SK-N-SH (cell line): ENCODE results near the gene RASAL2. TPM values are rescaled to one million over a fixed set of nuclear protein-coding genes. Genes with fewer than 3 reads are reported as not detected.
A peak's percentile ranks its signal among the peaks of the same experiment; 100 is the strongest.

Source experiments
- CTCF ChIA-PET: fragments of 300-600, 350-600 bp; formaldehyde crosslinking; extraction: SDS; loops from one replicate; lab custom pipeline; 2021; lab: Yijun Ruan, JAX
- POLR2A ChIA-PET: fragments of 350-600 bp; sonication (Branson Sonifier 250); formaldehyde crosslinking; extraction: SDS; loops from one replicate; lab custom pipeline; 2020; ENCODE audit warnings: antibody characterized with exemption, inconsistent platforms; lab: Yijun Ruan, JAX
- DNase-seq: peaks from one replicate; pipeline ENCODE4 v3.0.0; 2012
- H2AFZ ChIP-seq: fragments of 200-600 bp; sonication (generic); 2 replicates; pipeline ENCODE4 v1.8.1; 2016; ENCODE audit warnings: antibody characterized with exemption, mild to moderate bottlenecking, low read depth
- H3F3A ChIP-seq: fragments of 200-600 bp; sonication (generic); replicated peaks from 2 replicates; pipeline ENCODE3; 2016; ENCODE audit warnings: antibody characterized with exemption, mild to moderate bottlenecking; ENCODE audit not compliant: insufficient read depth
- H3K27ac ChIP-seq, 2 experiments: fragments of 200-500 bp in 1 of 2; fragments of 200-600 bp in 1 of 2; sonication (Bioruptor generic) in 1 of 2; sonication (generic), shearing (Covaris generic) in 1 of 2; 2 replicates each; pipeline versions ENCODE4 v1.5.1 to v1.6.1; 2014 to 2016; ENCODE audit warnings: low read depth in 2 of 2, inconsistent platforms in 1 of 2, low read length in 1 of 2, mild to moderate bottlenecking in 1 of 2, mixed read lengths in 1 of 2
- H3K27me3 ChIP-seq: fragments of 200-600 bp; sonication (generic), shearing (Covaris generic); 2 replicates; pipeline ENCODE4 v1.6.1; 2016; ENCODE audit warnings: mixed run types; ENCODE audit not compliant: insufficient read depth
- H3K36me3 ChIP-seq, 2 experiments: fragments of 200-500 bp in 1 of 2; fragments of 200-600 bp in 1 of 2; sonication (Bioruptor generic) in 1 of 2; sonication (generic) in 1 of 2; replicated peaks in 1 of 2; 2 replicates each; pipeline versions ENCODE3 to v1.5.1; 2014 to 2016; ENCODE audit warnings: low read length in 1 of 2, mild to moderate bottlenecking in 1 of 2; ENCODE audit not compliant: insufficient read depth in 2 of 2, control insufficient read depth in 1 of 2
- H3K4me1 ChIP-seq, 2 experiments: fragments of 200-500 bp in 1 of 2; fragments of 200-600 bp in 1 of 2; sonication (Bioruptor generic) in 1 of 2; sonication (generic), shearing (Covaris generic) in 1 of 2; 2 replicates each; pipeline versions ENCODE4 v1.5.1 to v1.6.1; 2014 to 2016; ENCODE audit warnings: low read depth in 1 of 2, low read length in 1 of 2, mixed run types in 1 of 2; ENCODE audit not compliant: insufficient read depth in 2 of 2, control insufficient read depth in 1 of 2
- H3K4me2 ChIP-seq: fragments of 200-600 bp; sonication (generic), shearing (Covaris generic); 2 replicates; pipeline ENCODE4 v1.6.1; 2017; ENCODE audit warnings: mixed run types
- H3K4me3 ChIP-seq, 2 experiments: fragments of 200-500 bp in 1 of 2; fragments of 200-600 bp in 1 of 2; sonication (Bioruptor generic) in 1 of 2; sonication (generic), shearing (Covaris generic) in 1 of 2; 2 replicates each; pipeline versions ENCODE4 v1.5.1 to v1.8.1; 2014 to 2016; ENCODE audit warnings: low read depth in 2 of 2, inconsistent platforms in 1 of 2, low read length in 1 of 2, mild to moderate bottlenecking in 1 of 2, mixed read lengths in 1 of 2, moderate library complexity in 1 of 2
- H3K79me2 ChIP-seq: fragments of 200-600 bp; sonication (generic); 2 replicates; pipeline ENCODE4 v1.8.1; 2017; ENCODE audit warnings: mild to moderate bottlenecking; ENCODE audit not compliant: insufficient read depth
- H3K9ac ChIP-seq: fragments of 200-600 bp; sonication (generic); 2 replicates; pipeline ENCODE4 v1.6.1; 2017; ENCODE audit warnings: mixed run types
- H3K9me2 ChIP-seq: fragments of 200-600 bp; sonication (generic); 2 replicates; pipeline ENCODE4 v1.6.1; 2017; ENCODE audit warnings: mixed run types
- H3K9me3 ChIP-seq: fragments of 200-600 bp; sonication (generic); 2 replicates; pipeline ENCODE4 v1.6.1; 2017; ENCODE audit warnings: mixed run types, mild to moderate bottlenecking, moderate library complexity
- H4K20me1 ChIP-seq: fragments of 200-600 bp; sonication (generic); 2 replicates; pipeline ENCODE4 v1.6.1; 2017; ENCODE audit warnings: mild to moderate bottlenecking, mixed run types; ENCODE audit not compliant: insufficient read depth
- CTCF ChIP-seq: fragments of 200-600 bp; sonication (generic); IDR thresholded peaks from 2 replicates; pipeline ENCODE4 v1.6.1; 2017; ENCODE audit warnings: antibody characterized with exemption, mild to moderate bottlenecking, moderate library complexity
- FOXM1 ChIP-seq: IDR thresholded peaks from 2 replicates; pipeline ENCODE4 v1.4.0; 2012; ENCODE audit warnings: low read depth, mild to moderate bottlenecking
- GATA2 ChIP-seq: sonication (generic); formaldehyde crosslinking; IDR thresholded peaks from 2 replicates; pipeline ENCODE4 v1.5.0; 2020; ENCODE audit warnings: mild to moderate bottlenecking, missing genetic modification reagents
- MAX ChIP-seq: IDR thresholded peaks from 2 replicates; pipeline ENCODE4 v1.4.0; 2012; ENCODE audit warnings: low read depth
- MXI1 ChIP-seq: IDR thresholded peaks from 2 replicates; pipeline ENCODE4 v1.6.1; 2012; ENCODE audit warnings: mild to moderate bottlenecking, low read depth, low read length, improper control_type of control experiment
- RCOR1 ChIP-seq: fragments of 150-350 bp; IDR thresholded peaks from 2 replicates; pipeline ENCODE4 v1.6.1; 2017; ENCODE audit warnings: antibody characterized with exemption, low read length
- TCF12 ChIP-seq: IDR thresholded peaks from 2 replicates; pipeline ENCODE4 v1.4.0; 2012
- TEAD4 ChIP-seq: IDR thresholded peaks from 2 replicates; pipeline ENCODE4 v1.4.0; 2012; ENCODE audit warnings: mild to moderate bottlenecking, borderline replicate concordance; ENCODE audit not compliant: insufficient read depth
- USF2 ChIP-seq: fragments of 150-350 bp; IDR thresholded peaks from 2 replicates; pipeline ENCODE4 v1.6.1; 2017; ENCODE audit warnings: antibody characterized with exemption, low read length, low read depth, borderline replicate concordance
- ZBTB33 ChIP-seq: IDR thresholded peaks from 2 replicates; pipeline ENCODE4 v1.4.0; 2012; ENCODE audit warnings: low read depth, borderline replicate concordance
- WGBS: methylation state at CpG from one replicate; pipeline ENCODE4 v1.1.6; 2017; ENCODE audit warnings: low lambda C conversion rate; 5-methylcytosine and 5-hydroxymethylcytosine counted together
- polyA plus RNA-seq, 3 experiments: library from polyadenylated mRNA; depleted of rRNA; stranded (reverse); fragments of >200 nt; gene quantifications; 2 replicates each; pipeline ENCODE4 v1.2.3, GENCODE V29; 2012

Gene RASAL2
- polyA plus RNA-seq, 1 of the 3 experiments (the other 2 are of a cell fraction): 6.9 TPM

GRCh38 chr1:178385662-178386061 lies 291.8 kb downstream of the RASAL2 start:
- Histone ChIP-seq H3K36me3 (peaks cover 0 to 4% of the 10 kb centered on the region in 2 experiments), H3K4me1 (peaks cover 7 to 16% of the 10 kb centered on the region in 2 experiments; a peak in 3 of 4 replicates), H3K27me3 (no peaks in the 10 kb centered on the region), H3K9me2 (no peaks in the 10 kb centered on the region), H3K79me2 (peaks cover 8% of the 10 kb centered on the region; the same call in 1 of the 2 replicates), H3K4me3 (no peak overlapping the region), H3F3A (peaks cover 17% of the 10 kb centered on the region), H4K20me1 (no peaks in the 10 kb centered on the region), H3K9ac (no peak overlapping the region), H2AFZ (no peak overlapping the region), H3K4me2 (no peak overlapping the region), H3K27ac (no peak overlapping the region), H3K9me3 (no peaks in the 10 kb centered on the region)
- no peak for TF ChIP-seq TCF12
- no peak for TF ChIP-seq CTCF
- TF ChIP-seq TEAD4: no peak
- ChIA-PET CTCF (no interaction called here), POLR2A (no interaction called here)
- WGBS: 100% methylated on average over 1 of the region's 1 CpG
- DNase-seq: no peak

GRCh38 chr1:178388418-178389145 lies 294.7 kb downstream of the RASAL2 start:
- H3K79me2 ChIP-seq: peaks cover 7% of the 10 kb centered on the region; the same call in 1 of the 2 replicates
- H2AFZ ChIP-seq: no peak overlapping the region
- no peaks in the 10 kb centered on the region for H3K9me3 ChIP-seq
- POLR2A ChIA-PET: no interaction called here
- TF ChIP-seq USF2: no peak
- no peak for TF ChIP-seq MAX
- TF ChIP-seq FOXM1: no peak
- TF ChIP-seq GATA2 (CRISPR knock-in tag): no peak
- no peak for TF ChIP-seq MXI1
- no peak for TF ChIP-seq RCOR1
- TF ChIP-seq TEAD4: no peak
- no peak for TF ChIP-seq ZBTB33
- TF ChIP-seq, all 33 proteins: peak for 0
- peaks cover 7 to 16% of the 10 kb centered on the region in 2 experiments; a peak in 3 of 4 replicates for H3K4me1 ChIP-seq
- H3K27me3 ChIP-seq: no peaks in the 10 kb centered on the region
- H4K20me1 ChIP-seq: no peaks in the 10 kb centered on the region
- DNase-seq: no peak
- H3K36me3 ChIP-seq: peaks cover 0 to 16% of the 10 kb centered on the region in 2 experiments
- peak overlapping the region; percentile 63 for H3K4me2 ChIP-seq
- H3K9me2 ChIP-seq: no peaks in the 10 kb centered on the region
- H3F3A ChIP-seq: peaks cover 17% of the 10 kb centered on the region
- H3K4me3 ChIP-seq: peak overlapping the region in 1 of 2 experiments; percentile 24; a peak in 1 of 4 replicates
- H3K27ac ChIP-seq: peak overlapping the region in 1 of 2 experiments; percentile 56; a peak in 3 of 4 replicates
- peak overlapping the region; percentile 14; the same call in 1 of the 2 replicates for H3K9ac ChIP-seq
- 54% methylated on average over 6 of the region's 6 CpGs for WGBS
- CTCF ChIA-PET: interaction anchor here (1.0 kb wide), 2 partner anchors 18 to 78 kb away, joined by 3 to 4 read pairs; no protein-coding TSS in a partner anchor
